GM23248 (cell line): ENCODE measurements around the gene PFKFB4.

Experiments
- EZH2 ChIP-seq: fragments of 200-600 bp; sonication (generic); IDR thresholded peaks from 2 replicates; pipeline ENCODE4 v1.6.1; 2018; ENCODE audit warnings: antibody characterized with exemption, mild to moderate bottlenecking; ENCODE audit not compliant: insufficient read depth, poor library complexity, severe bottlenecking
- EZH2phosphoT487 ChIP-seq: fragments of 200-600 bp; sonication (generic); IDR thresholded peaks from 2 replicates; pipeline ENCODE4 v1.6.1; 2018; ENCODE audit warnings: antibody characterized with exemption, moderate library complexity, mild to moderate bottlenecking, low read depth; ENCODE audit not compliant: insufficient read depth

GRCh38 chr3:48576647-48577046, 20.0 kb upstream of the PFKFB4 start:
- no peak for TF ChIP-seq EZH2
- TF ChIP-seq EZH2phosphoT487, result no peak
